ENCODE measurements around the gene SENP2. TPM values are rescaled to one million over a fixed set of nuclear protein-coding genes. Genes with fewer than 3 reads are reported as not detected.

SENP2 gene
- total RNA-seq, 4 donors from 2014 or later = 8.5 to 54.4 (median 49.8) TPM

DNA sequence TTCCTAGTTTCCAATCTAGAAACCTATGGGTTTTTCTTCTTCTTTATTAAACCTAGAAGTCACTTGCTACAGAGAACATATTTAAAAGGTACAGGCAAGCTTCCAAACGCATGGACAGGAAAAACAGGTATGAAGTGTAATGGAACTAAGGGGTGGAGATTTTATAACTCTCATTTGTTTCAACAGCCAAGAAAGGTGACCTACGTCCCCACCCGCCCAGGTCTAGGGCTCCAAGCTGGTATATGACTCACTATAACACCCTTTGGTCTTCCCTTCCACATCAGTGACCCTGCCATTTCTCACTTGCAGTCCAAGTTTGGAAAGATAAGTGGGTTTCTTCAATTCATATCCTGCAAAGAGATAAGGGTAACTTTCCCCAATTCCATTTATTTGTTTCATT is 27.7 kb upstream of the SENP2 start:
- no peaks in the 10 kb centered on the region for H3K9me3 ChIP-seq
- no peak overlapping the region for H3K4me3 ChIP-seq
- H3K36me3 ChIP-seq = no peaks in the 10 kb centered on the region
- no peak overlapping the region for H3K27ac ChIP-seq
- no peaks in the 10 kb centered on the region for H3K4me1 ChIP-seq
- intact Hi-C loops (cut with DNase I; ENCODE audit: low total_unique reads) = no loop called here
- TF ChIP-seq, protein P1, sequence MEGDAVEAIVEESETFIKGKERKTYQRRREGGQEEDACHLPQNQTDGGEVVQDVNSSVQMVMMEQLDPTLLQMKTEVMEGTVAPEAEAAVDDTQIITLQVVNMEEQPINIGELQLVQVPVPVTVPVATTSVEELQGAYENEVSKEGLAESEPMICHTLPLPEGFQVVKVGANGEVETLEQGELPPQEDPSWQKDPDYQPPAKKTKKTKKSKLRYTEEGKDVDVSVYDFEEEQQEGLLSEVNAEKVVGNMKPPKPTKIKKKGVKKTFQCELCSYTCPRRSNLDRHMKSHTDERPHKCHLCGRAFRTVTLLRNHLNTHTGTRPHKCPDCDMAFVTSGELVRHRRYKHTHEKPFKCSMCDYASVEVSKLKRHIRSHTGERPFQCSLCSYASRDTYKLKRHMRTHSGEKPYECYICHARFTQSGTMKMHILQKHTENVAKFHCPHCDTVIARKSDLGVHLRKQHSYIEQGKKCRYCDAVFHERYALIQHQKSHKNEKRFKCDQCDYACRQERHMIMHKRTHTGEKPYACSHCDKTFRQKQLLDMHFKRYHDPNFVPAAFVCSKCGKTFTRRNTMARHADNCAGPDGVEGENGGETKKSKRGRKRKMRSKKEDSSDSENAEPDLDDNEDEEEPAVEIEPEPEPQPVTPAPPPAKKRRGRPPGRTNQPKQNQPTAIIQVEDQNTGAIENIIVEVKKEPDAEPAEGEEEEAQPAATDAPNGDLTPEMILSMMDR (IDR thresholded peaks at IDR 0.05) = no peak
- TF ChIP-seq POLR2A (IDR thresholded peaks at IDR 0.05) = no peak
- no peak for DNase-seq
- peaks cover 0 to 3% of the 10 kb centered on the region in 2 donors for H3K27me3 ChIP-seq

DNA sequence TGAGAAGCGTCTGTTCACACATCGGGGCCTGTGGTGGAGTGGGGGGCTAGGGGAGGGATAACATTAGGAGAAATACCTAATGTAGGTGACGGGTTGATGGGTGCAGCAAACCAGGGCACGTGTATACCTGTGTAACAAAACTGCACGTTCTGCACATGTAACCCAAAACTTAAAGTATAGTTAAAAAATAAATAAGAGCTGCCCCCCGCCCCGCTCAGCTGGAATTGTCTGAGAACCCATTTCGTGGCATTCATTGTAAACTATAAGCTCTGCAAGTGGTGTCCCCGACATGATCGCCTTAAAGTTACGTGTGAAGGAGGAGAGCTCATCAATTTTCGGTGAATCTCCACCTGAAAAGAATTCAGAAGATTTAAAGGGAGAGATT is 26.4 kb upstream of the SENP2 start:
- TF ChIP-seq, protein P1 (IDR thresholded peaks at IDR 0.05) = no peak
- TF ChIP-seq POLR2A (IDR thresholded peaks at IDR 0.05) = no peak
- no peak overlapping the region for H3K27ac ChIP-seq
- H3K36me3 ChIP-seq = no peaks in the 10 kb centered on the region
- intact Hi-C loops (cut with DNase I; ENCODE audit: low total_unique reads) = no loop called here
- H3K4me3 ChIP-seq = no peak overlapping the region
- H3K27me3 ChIP-seq = peaks cover 0 to 3% of the 10 kb centered on the region in 2 donors
- DNase-seq = no peak
- no peaks in the 10 kb centered on the region for H3K9me3 ChIP-seq
- no peaks in the 10 kb centered on the region for H3K4me1 ChIP-seq

DNA sequence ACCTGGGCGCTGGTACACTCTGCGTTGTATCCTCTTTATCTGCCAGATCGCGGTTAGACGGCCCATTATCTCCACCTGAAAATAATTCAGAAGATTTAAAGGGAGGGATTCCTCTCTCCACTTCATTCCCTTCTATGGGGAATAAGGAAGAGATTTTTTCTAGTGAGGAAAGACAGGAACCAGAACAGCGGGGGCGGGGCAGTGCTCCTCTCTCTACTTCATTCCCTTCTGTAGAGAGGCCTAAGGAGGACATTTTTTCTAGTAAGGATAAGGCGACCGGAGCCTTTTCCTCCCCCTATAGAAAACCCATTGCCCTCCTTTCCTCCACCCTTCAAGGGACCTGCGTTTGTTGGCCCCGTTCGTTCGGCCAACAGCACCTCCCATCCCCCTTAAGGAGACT is 25.4 kb upstream of the SENP2 start:
- TF ChIP-seq POLR2A (IDR thresholded peaks at IDR 0.05) = no peak
- TF ChIP-seq, protein P1 (IDR thresholded peaks at IDR 0.05) = no peak
- H3K9me3 ChIP-seq = no peaks in the 10 kb centered on the region
- no peaks in the 10 kb centered on the region for H3K4me1 ChIP-seq
- no peaks in the 10 kb centered on the region for H3K36me3 ChIP-seq
- peaks cover 0 to 3% of the 10 kb centered on the region in 2 donors for H3K27me3 ChIP-seq
- intact Hi-C loops (cut with DNase I; ENCODE audit: low total_unique reads) = no loop called here
- H3K27ac ChIP-seq = no peak overlapping the region
- no peak overlapping the region for H3K4me3 ChIP-seq
- no peak for DNase-seq

DNA sequence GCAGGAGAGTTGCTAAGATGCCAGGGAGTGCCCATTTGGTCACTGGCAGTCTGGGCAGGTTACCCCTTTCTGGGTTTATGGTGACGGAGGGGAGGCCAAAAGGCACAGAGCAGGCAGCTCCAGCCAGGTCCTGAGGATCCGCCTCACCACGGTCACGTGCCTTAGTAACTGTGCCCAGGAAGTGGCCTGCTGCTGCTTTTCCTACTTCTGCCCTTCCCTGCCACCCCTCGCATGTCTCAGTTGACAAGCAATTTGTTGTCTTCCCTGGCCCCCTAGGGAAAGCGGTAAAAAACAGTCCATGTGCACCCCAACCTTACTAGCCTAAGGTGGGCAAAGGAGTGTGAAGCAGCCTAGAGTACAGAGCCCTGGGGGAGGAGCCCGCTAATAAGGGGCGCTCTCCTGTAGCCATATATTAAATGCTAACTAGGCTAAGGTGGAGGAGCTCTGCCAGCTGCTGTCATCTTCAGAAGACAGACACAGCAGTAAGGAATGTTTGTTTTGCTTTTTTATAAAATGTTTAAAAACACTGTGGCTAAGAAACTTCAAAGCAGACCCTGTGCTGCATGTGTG is 24.6 kb upstream of the SENP2 start:
- H3K27ac ChIP-seq = no peak overlapping the region
- H3K4me1 ChIP-seq = no peaks in the 10 kb centered on the region
- H3K9me3 ChIP-seq = no peaks in the 10 kb centered on the region
- peaks cover 0 to 3% of the 10 kb centered on the region in 2 donors for H3K27me3 ChIP-seq
- TF ChIP-seq, protein P1 (IDR thresholded peaks at IDR 0.05) = no peak
- TF ChIP-seq POLR2A (IDR thresholded peaks at IDR 0.05) = no peak
- no peaks in the 10 kb centered on the region for H3K36me3 ChIP-seq
- no peak overlapping the region for H3K4me3 ChIP-seq
- no peak for DNase-seq
- intact Hi-C loops (cut with DNase I; ENCODE audit: low total_unique reads) = no loop called here

DNA sequence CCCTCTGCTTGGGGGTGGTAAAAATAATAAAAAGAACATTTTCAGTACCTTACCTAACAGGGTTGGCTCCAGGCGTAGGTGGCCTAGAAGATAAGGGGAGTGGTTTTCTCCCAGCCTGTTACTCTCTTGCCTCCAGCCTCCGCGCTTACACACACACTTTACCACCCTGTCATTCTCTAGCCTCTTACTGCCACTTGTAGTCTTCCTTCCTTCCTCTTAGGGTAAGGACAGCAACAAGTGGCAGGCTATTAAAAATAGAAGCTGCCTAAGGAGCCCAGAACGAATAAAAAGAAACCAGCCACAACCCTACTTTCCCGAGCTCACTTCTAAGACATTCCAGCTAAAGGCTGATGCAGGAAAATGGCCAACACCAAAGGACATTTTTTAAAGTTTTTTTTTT is 24.1 kb upstream of the SENP2 start:
- no peak for TF ChIP-seq POLR2A (IDR thresholded peaks at IDR 0.05)
- TF ChIP-seq, protein P1 (IDR thresholded peaks at IDR 0.05) = no peak
- Histone ChIP-seq H3K27me3 (peaks cover 0 to 3% of the 10 kb centered on the region in 2 donors), H3K36me3 (no peaks in the 10 kb centered on the region), H3K4me1 (no peaks in the 10 kb centered on the region), H3K4me3 (no peak overlapping the region), H3K27ac (no peak overlapping the region), H3K9me3 (no peaks in the 10 kb centered on the region)
- intact Hi-C loops (cut with DNase I; ENCODE audit: low total_unique reads) = no loop called here
- no peak for DNase-seq

Data from uterus (tissue), 4 donors.